B cell (primary cell): ENCODE measurements around the gene WDR53.

Experiments
- CTCF ChIP-seq: fragments of 200-600 bp; IDR thresholded peaks from one replicate; pipeline ENCODE4 v1.8.0; 2022; ENCODE audit warnings: antibody characterized with exemption, mild to moderate bottlenecking
- EZH2 ChIP-seq: IDR thresholded peaks from 2 replicates; pipeline ENCODE4 v1.6.1; 2012; ENCODE audit warnings: borderline replicate concordance, low read depth, mild to moderate bottlenecking, moderate library complexity, low read length; ENCODE audit not compliant: insufficient read depth, poor library complexity, severe bottlenecking

- TF ChIP-seq CTCF: no peak
- TF ChIP-seq EZH2: no peak
These were observed 706 bp upstream of the WDR53 start for GRCh38 chr3:196569003-196569516.
